SU-DHL-6 (cell line): ENCODE results near the gene TBC1D1.

Experiments
- H2AFZ ChIP-seq: fragments of 200-600 bp; sonication (generic); 2 replicates; pipeline ENCODE4 v1.6.1; 2014; ENCODE audit warnings: low read depth, mild to moderate bottlenecking, moderate library complexity, mixed read lengths, antibody characterized with exemption, low read length; ENCODE audit not compliant: severe bottlenecking
- H3F3A ChIP-seq: fragments of 200-600 bp; shearing (Covaris generic); 2 replicates; pipeline ENCODE4 v1.6.0; 2016; ENCODE audit warnings: antibody characterized with exemption, mild to moderate bottlenecking; ENCODE audit not compliant: insufficient read depth
- H3K27ac ChIP-seq: fragments of 200-600 bp; sonication (generic); 2 replicates; pipeline ENCODE4 v1.5.1; 2016; ENCODE audit warnings: low read depth, mild to moderate bottlenecking, low read length, moderate library complexity, mixed read lengths
- H3K27me3 ChIP-seq: fragments of 200-600 bp; sonication (generic), shearing (Covaris generic); 2 replicates; pipeline ENCODE4 v1.6.0; 2014; ENCODE audit warnings: mild to moderate bottlenecking, low read length
- H3K36me3 ChIP-seq: fragments of 200-600 bp; sonication (generic); 2 replicates; pipeline ENCODE4 v1.6.1; 2014; ENCODE audit warnings: mild to moderate bottlenecking, low read length, mixed read lengths
- H3K4me2 ChIP-seq: fragments of 300-600, 200-600 bp; shearing (Covaris generic), sonication (generic); 2 replicates; pipeline ENCODE4 v1.6.0; 2014; ENCODE audit warnings: low read length, low read depth, mild to moderate bottlenecking; ENCODE audit not compliant: poor library complexity, severe bottlenecking
- H3K4me3 ChIP-seq: fragments of 200-600 bp; sonication (generic); 2 replicates; pipeline ENCODE4 v1.5.1; 2014; ENCODE audit warnings: antibody characterized with exemption, low read length, mild to moderate bottlenecking, mixed read lengths; ENCODE audit not compliant: insufficient read depth, poor library complexity, severe bottlenecking
- H3K79me2 ChIP-seq: fragments of 200-600 bp; sonication (generic); 2 replicates; pipeline ENCODE4 v1.6.1; 2014; ENCODE audit warnings: mild to moderate bottlenecking, low read length, moderate library complexity; ENCODE audit not compliant: insufficient read depth
- H3K9ac ChIP-seq: fragments of 200-600 bp; sonication (generic); 2 replicates; pipeline ENCODE4 v1.7.0; 2014; ENCODE audit warnings: mild to moderate bottlenecking, low read length
- H3K9me2 ChIP-seq: fragments of 200-600 bp; sonication (generic); replicated peaks from 2 replicates; pipeline ENCODE4 v1.6.1; 2014; ENCODE audit warnings: low read length; ENCODE audit not compliant: insufficient read depth
- H3K9me3 ChIP-seq: fragments of 200-600 bp; sonication (generic); 2 replicates; pipeline ENCODE4 v1.6.1; 2014; ENCODE audit warnings: low read length, mixed read lengths; ENCODE audit not compliant: insufficient read depth
- H4K20me1 ChIP-seq: fragments of 200-600 bp; sonication (generic); 2 replicates; pipeline ENCODE4 v1.6.1; 2014; ENCODE audit warnings: low read depth, mild to moderate bottlenecking, antibody characterized with exemption, low read length, moderate library complexity, mixed read lengths
- CTCF ChIP-seq: fragments of 200-600 bp; sonication (generic); IDR thresholded peaks from one replicate; pipeline ENCODE4 v1.5.1; 2017; ENCODE audit warnings: antibody characterized with exemption, mild to moderate bottlenecking, low read length, moderate library complexity; ENCODE audit not compliant: insufficient read depth, poor library complexity, severe bottlenecking
- EZH2phosphoT487 ChIP-seq: fragments of 200-600 bp; sonication (generic), shearing (Covaris generic); conservative IDR thresholded peaks from 2 replicates; pipeline ENCODE4 v1.6.1; 2018; ENCODE audit warnings: mild to moderate bottlenecking, antibody characterized with exemption, low read length, moderate library complexity, mixed read lengths

TBC1D1 gene

GRCh38 chr4:38002451-38003071, 111.7 kb downstream of the TBC1D1 start:
- H3K27ac ChIP-seq = no peak overlapping the region
- no peaks in the 10 kb centered on the region for H3K9me3 ChIP-seq
- H3K4me2 ChIP-seq = no peak overlapping the region
- H3K9ac ChIP-seq = no peak overlapping the region
- peaks cover 34% of the 10 kb centered on the region for H3K79me2 ChIP-seq
- H3K9me2 ChIP-seq = no peaks in the 10 kb centered on the region
- H3K4me3 ChIP-seq = no peak overlapping the region
- H3F3A ChIP-seq = no peaks in the 10 kb centered on the region
- no peaks in the 10 kb centered on the region for H3K36me3 ChIP-seq
- H3K27me3 ChIP-seq = no peaks in the 10 kb centered on the region
- H4K20me1 ChIP-seq = peaks cover 9% of the 10 kb centered on the region; the same call in 1 of the 2 replicates
- TF ChIP-seq CTCF (no peak), EZH2phosphoT487 (no peak)
- no peak overlapping the region for H2AFZ ChIP-seq

GRCh38 chr4:38003102-38003501, 112.2 kb downstream of the TBC1D1 start:
- Histone ChIP-seq H3K79me2 (peaks cover 31% of the 10 kb centered on the region), H3K9ac (no peak overlapping the region), H3K36me3 (no peaks in the 10 kb centered on the region), H3F3A (no peaks in the 10 kb centered on the region), H3K9me3 (no peaks in the 10 kb centered on the region), H2AFZ (no peak overlapping the region), H3K27ac (no peak overlapping the region), H3K27me3 (no peaks in the 10 kb centered on the region), H3K9me2 (no peaks in the 10 kb centered on the region), H3K4me2 (no peak overlapping the region), H3K4me3 (no peak overlapping the region), H4K20me1 (peaks cover 9% of the 10 kb centered on the region; the same call in 1 of the 2 replicates)
- TF ChIP-seq EZH2phosphoT487 (no peak), CTCF (no peak)

GRCh38 chr4:38003628-38004027, 112.7 kb downstream of the TBC1D1 start:
- no peak overlapping the region for H2AFZ ChIP-seq
- no peaks in the 10 kb centered on the region for H3K9me2 ChIP-seq
- no peak overlapping the region for H3K27ac ChIP-seq
- H3K79me2 ChIP-seq = peaks cover 26% of the 10 kb centered on the region
- no peak overlapping the region for H3K9ac ChIP-seq
- no peak overlapping the region for H3K4me2 ChIP-seq
- H3K36me3 ChIP-seq = no peaks in the 10 kb centered on the region
- H3K4me3 ChIP-seq = no peak overlapping the region
- H3K9me3 ChIP-seq = no peaks in the 10 kb centered on the region
- no peaks in the 10 kb centered on the region for H3F3A ChIP-seq
- peaks cover 9% of the 10 kb centered on the region; the same call in 1 of the 2 replicates for H4K20me1 ChIP-seq
- no peaks in the 10 kb centered on the region for H3K27me3 ChIP-seq
- TF ChIP-seq EZH2phosphoT487 (no peak), CTCF (no peak)
